ENCODE data around the gene ERFL.

Gene ERFL

GRCh38 chr19:41897181-41897580 is 31.1 kb downstream of the ERFL start:
- DNase-seq (ENCODE audit: low read depth), result no peak
- TF ChIP-seq, protein P1, sequence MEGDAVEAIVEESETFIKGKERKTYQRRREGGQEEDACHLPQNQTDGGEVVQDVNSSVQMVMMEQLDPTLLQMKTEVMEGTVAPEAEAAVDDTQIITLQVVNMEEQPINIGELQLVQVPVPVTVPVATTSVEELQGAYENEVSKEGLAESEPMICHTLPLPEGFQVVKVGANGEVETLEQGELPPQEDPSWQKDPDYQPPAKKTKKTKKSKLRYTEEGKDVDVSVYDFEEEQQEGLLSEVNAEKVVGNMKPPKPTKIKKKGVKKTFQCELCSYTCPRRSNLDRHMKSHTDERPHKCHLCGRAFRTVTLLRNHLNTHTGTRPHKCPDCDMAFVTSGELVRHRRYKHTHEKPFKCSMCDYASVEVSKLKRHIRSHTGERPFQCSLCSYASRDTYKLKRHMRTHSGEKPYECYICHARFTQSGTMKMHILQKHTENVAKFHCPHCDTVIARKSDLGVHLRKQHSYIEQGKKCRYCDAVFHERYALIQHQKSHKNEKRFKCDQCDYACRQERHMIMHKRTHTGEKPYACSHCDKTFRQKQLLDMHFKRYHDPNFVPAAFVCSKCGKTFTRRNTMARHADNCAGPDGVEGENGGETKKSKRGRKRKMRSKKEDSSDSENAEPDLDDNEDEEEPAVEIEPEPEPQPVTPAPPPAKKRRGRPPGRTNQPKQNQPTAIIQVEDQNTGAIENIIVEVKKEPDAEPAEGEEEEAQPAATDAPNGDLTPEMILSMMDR (conservative IDR thresholded peaks at IDR 0.05; ENCODE audit: control insufficient read depth, insufficient read depth, low read depth, low read length), result no peak
- H3K4me3 ChIP-seq (ENCODE audit: control insufficient read depth, low read depth, low read length), result no peak overlapping the region

DNA sequence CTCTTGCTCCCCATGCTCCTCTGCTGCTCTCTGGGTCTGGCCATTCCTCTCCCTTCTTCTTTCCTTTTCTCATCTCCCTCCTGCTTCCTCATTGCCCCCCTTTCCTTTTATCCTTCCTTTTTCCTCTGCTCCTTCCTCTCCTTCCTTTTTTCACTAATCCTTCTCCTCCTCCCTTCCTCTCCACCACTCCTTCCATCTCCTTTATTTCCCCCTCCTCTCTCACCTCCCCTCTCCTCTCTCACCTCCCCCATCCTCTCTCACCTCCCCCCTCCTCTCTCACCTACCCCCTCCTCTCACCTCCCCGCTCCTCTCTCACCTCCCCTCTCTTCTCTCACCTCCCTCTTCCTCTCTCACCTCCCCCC is 31.7 kb downstream of the ERFL start:
- no peak overlapping the region for H3K4me3 ChIP-seq (ENCODE audit: control insufficient read depth, low read depth, low read length)
- TF ChIP-seq, protein P1 (conservative IDR thresholded peaks at IDR 0.05; ENCODE audit: control insufficient read depth, insufficient read depth, low read depth, low read length), result no peak
- DNase-seq (ENCODE audit: low read depth), result no peak

- TF ChIP-seq, protein P1 (conservative IDR thresholded peaks at IDR 0.05; ENCODE audit: control insufficient read depth, insufficient read depth, low read depth, low read length), result peak; percentile 26
- DNase-seq (ENCODE audit: low read depth), result no peak
- H3K4me3 ChIP-seq (ENCODE audit: control insufficient read depth, low read depth, low read length), result no peak overlapping the region
Measured at GRCh38 chr19:41895745-41896580, 32.3 kb downstream of the ERFL start.

GRCh38 chr19:41894350-41894749 is 33.9 kb downstream of the ERFL start:
- no peak overlapping the region for H3K4me3 ChIP-seq (ENCODE audit: control insufficient read depth, low read depth, low read length)
- TF ChIP-seq, protein P1 (conservative IDR thresholded peaks at IDR 0.05; ENCODE audit: control insufficient read depth, insufficient read depth, low read depth, low read length), result no peak
- DNase-seq (ENCODE audit: low read depth), result no peak

DNA sequence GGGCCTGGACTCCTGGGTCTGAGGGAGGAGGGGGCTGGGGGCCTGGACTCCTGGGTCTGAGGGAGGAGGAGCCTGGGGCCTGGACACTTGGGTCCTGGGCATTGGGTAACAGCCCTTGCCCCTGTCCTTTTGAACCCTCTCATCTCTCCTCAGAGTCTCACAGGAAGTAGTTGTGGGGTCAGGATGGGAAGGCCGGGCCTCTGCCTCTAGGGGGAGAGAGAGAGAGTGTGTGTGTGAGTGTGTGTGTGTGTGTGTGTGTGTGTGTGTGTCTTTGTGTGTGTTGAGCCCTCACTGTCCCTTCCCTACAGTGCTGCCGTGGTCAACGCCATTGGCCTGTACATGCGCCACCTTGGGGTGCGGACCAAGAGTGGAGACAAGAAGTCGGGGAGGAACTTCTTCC is 34.4 kb downstream of the ERFL start:
- TF ChIP-seq, protein P1 (conservative IDR thresholded peaks at IDR 0.05; ENCODE audit: control insufficient read depth, insufficient read depth, low read depth, low read length), result no peak
- DNase-seq (ENCODE audit: low read depth), result peak; percentile 47

GRCh38 chr19:41892173-41892902 is 35.9 kb downstream of the ERFL start:
- TF ChIP-seq, protein P1 (conservative IDR thresholded peaks at IDR 0.05; ENCODE audit: control insufficient read depth, insufficient read depth, low read depth, low read length), result no peak
- no peak overlapping the region for H3K4me3 ChIP-seq (ENCODE audit: control insufficient read depth, low read depth, low read length)
- DNase-seq (ENCODE audit: low read depth), result no peak

More for the DNA sequence above, 34.4 kb downstream of the ERFL start:
- no peak overlapping the region for H3K4me3 ChIP-seq (ENCODE audit: control insufficient read depth, low read depth, low read length)

Measured in fibroblast of mammary gland (primary cell).